Thyroid gland (tissue), 4 donors: ENCODE results near the gene TOLLIP.

Experiments
- CTCF ChIP-seq, 6 experiments: fragments of 200-600 bp in 3 of 6; fragments of 450-650 bp in 3 of 6; sonication (generic) in 3 of 6; IDR thresholded peaks; one replicate each; pipeline ENCODE4 v1.5.1; 2016 to 2019; ENCODE audit warnings: antibody characterized with exemption in 6 of 6, mild to moderate bottlenecking in 2 of 6, inconsistent platforms in 1 of 6, moderate library complexity in 1 of 6
- POLR2A ChIP-seq, 2 donors: fragments of 450-650 bp; IDR thresholded peaks; one replicate each; pipeline ENCODE4 v1.6.1; 2017; ENCODE audit warnings: antibody characterized with exemption in 2 of 2, mild to moderate bottlenecking in 2 of 2, moderate library complexity in 1 of 2

DNA sequence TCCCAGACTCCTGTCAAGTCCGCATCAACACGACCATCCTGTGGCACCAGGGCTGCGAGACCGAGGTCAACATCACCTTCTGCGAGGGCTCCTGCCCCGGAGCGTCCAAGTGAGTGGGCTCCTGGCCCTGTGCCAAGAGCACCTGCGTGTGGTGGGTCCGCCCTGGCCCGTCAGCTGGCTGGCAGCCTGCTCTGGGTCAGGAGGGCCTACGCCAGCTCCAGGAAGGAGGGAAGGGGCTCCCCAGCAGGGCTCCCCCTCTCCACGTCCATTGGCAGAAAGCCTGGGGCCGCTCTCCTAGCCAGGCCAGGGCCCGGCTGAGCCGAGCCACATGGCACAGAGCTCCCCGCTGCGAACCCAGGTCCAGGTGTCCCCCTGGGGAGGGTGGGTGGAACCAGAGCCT is 48.8 kb downstream of the TOLLIP start:
- TF ChIP-seq POLR2A (IDR thresholded peaks at IDR 0.05) (no peak), CTCF (IDR thresholded peaks at IDR 0.05) (no peak)
